Activated B cell treated with CpG ODN at 0.5 μM for 24 hours (primary cell): ENCODE measurements around the gene NLRC5. TPM values are rescaled to one million over a fixed set of nuclear protein-coding genes. Genes with fewer than 3 reads are reported as not detected.

Experiments used
- ATAC-seq: fragments of 200-7000 bp; cut with Tn5 transposase; one replicate; pipeline ENCODE4 v1.10.0; 2021; ENCODE audit warnings: low read depth, mild to moderate bottlenecking, moderate library complexity
- CTCF ChIA-PET: fragments of 350-600 bp; sonication (Branson Sonifier 250); formaldehyde crosslinking; loops from one replicate; lab custom pipeline; 2021; ENCODE audit warnings: antibody characterized with exemption; lab: Charles Lee
- POLR2A ChIA-PET: fragments of 350-600 bp; sonication (Branson Sonifier 250); formaldehyde crosslinking; loops from one replicate; lab custom pipeline; 2021; ENCODE audit warnings: antibody characterized with exemption; lab: Charles Lee
- DNase-seq: peaks from one replicate; pipeline ENCODE4 v3.0.0; 2022
- H3K27ac Mint-ChIP-seq: one replicate; pipeline ENCODE4 v1.8.0; 2020; ENCODE audit warnings: mixed read lengths
- H3K27me3 Mint-ChIP-seq: one replicate; pipeline ENCODE4 v1.8.0; 2021; ENCODE audit warnings: mixed read lengths
- H3K36me3 Mint-ChIP-seq: one replicate; pipeline ENCODE4 v1.8.0; 2021; ENCODE audit warnings: low read depth, mixed read lengths
- H3K4me1 Mint-ChIP-seq: one replicate; pipeline ENCODE4 v1.8.0; 2021; ENCODE audit warnings: mixed read lengths
- H3K4me3 Mint-ChIP-seq: one replicate; pipeline ENCODE4 v1.8.0; 2020; ENCODE audit warnings: mild to moderate bottlenecking, mixed read lengths
- H3K9me3 Mint-ChIP-seq: one replicate; pipeline ENCODE4 v1.8.0; 2020; ENCODE audit warnings: mixed read lengths
- CTCF ChIP-seq: fragments of 200-600 bp; IDR thresholded peaks from one replicate; pipeline ENCODE4 v1.8.0; 2022; ENCODE audit warnings: antibody characterized with exemption, mild to moderate bottlenecking
- intact Hi-C: fragments of 100-400 bp; cut with micrococcal nuclease; formaldehyde crosslinking; loops from one replicate; pipeline ENCODE4 v1.15.1; 2024
- total RNA-seq: library from RNA; stranded (reverse); gene quantifications from 2 replicates; pipeline ENCODE4 v1.2.3, GENCODE V29; 2022

Gene NLRC5
- total RNA-seq, 1 donor from 2014 or later, result 372 TPM

- H3K4me1 Mint-ChIP-seq, result peaks cover 8% of the 10 kb centered on the region
- H3K9me3 Mint-ChIP-seq, result no peaks in the 10 kb centered on the region
- intact Hi-C loops, result loop anchor here (1.0 to 5.0 kb wide), 5 partner anchors 43 to 332 kb away; no protein-coding TSS in a partner anchor
- H3K4me3 Mint-ChIP-seq, result no peak overlapping the region
- H3K27ac Mint-ChIP-seq, result no peak overlapping the region
- H3K36me3 Mint-ChIP-seq, result peaks cover 24% of the 10 kb centered on the region
- TF ChIP-seq CTCF, result no peak
- no peak for ATAC-seq
- CTCF ChIA-PET, result interaction anchor here (1.3 to 4.9 kb wide), 10 partner anchors 8 to 133 kb away, joined by 3 to 32 read pairs (median 6); partner anchors contain the start of genes CETP and CPNE2
- DNase-seq, result no peak
- POLR2A ChIA-PET, result interaction anchor here (1.0 kb wide), 1 partner anchor 152 kb away, joined by 3 read pairs; no protein-coding TSS in a partner anchor
- no peaks in the 10 kb centered on the region for H3K27me3 Mint-ChIP-seq
Observed at GRCh38 chr16:57084996-57085395, 95.6 kb downstream of the NLRC5 start.

- no peak for TF ChIP-seq CTCF
- H3K9me3 Mint-ChIP-seq, result no peaks in the 10 kb centered on the region
- peaks cover 8% of the 10 kb centered on the region for H3K27me3 Mint-ChIP-seq
- no peak for DNase-seq
- ATAC-seq, result no peak
- peaks cover 10% of the 10 kb centered on the region for H3K36me3 Mint-ChIP-seq
- peaks cover 16% of the 10 kb centered on the region for H3K4me1 Mint-ChIP-seq
- intact Hi-C loops, result no loop called here
- H3K4me3 Mint-ChIP-seq, result no peak overlapping the region
- ChIA-PET POLR2A (no interaction called here), CTCF (interaction anchor here (1.3 kb wide), 1 partner anchor 8 kb away, joined by 4 read pairs; no protein-coding TSS in a partner anchor)
- no peak overlapping the region for H3K27ac Mint-ChIP-seq
Observed at GRCh38 chr16:57087003-57087402, 97.6 kb downstream of the NLRC5 start.

- TF ChIP-seq CTCF, result no peak
- ChIA-PET CTCF (no interaction called here), POLR2A (interaction anchor here (0.7 kb wide), 1 partner anchor 857 kb away, joined by 4 read pairs; no protein-coding TSS in a partner anchor)
- no peaks in the 10 kb centered on the region for H3K36me3 Mint-ChIP-seq
- ATAC-seq, result no peak
- intact Hi-C loops, result no loop called here
- no peak overlapping the region for H3K4me3 Mint-ChIP-seq
- H3K9me3 Mint-ChIP-seq, result no peaks in the 10 kb centered on the region
- H3K27ac Mint-ChIP-seq, result no peak overlapping the region
- H3K27me3 Mint-ChIP-seq, result peaks cover 18% of the 10 kb centered on the region
- peaks cover 15% of the 10 kb centered on the region for H3K4me1 Mint-ChIP-seq
- DNase-seq, result no peak
Observed at GRCh38 chr16:57089406-57089805, 100.0 kb downstream of the NLRC5 start.

- ChIA-PET POLR2A (interaction anchor here (0.6 to 1.5 kb wide), 4 partner anchors 9 to 326 kb away, joined by 3 to 10 read pairs (median 4); partner anchors contain the start of genes PSME3IP1 and RSPRY1), CTCF (no interaction called here)
- no peak for ATAC-seq
- Mint-ChIP-seq H3K27me3 (peaks cover 22% of the 10 kb centered on the region), H3K4me1 (peaks cover 13% of the 10 kb centered on the region), H3K9me3 (no peaks in the 10 kb centered on the region), H3K27ac (no peak overlapping the region), H3K4me3 (peak overlapping the region; percentile 60), H3K36me3 (no peaks in the 10 kb centered on the region)
- no peak for DNase-seq
- intact Hi-C loops, result no loop called here
- no peak for TF ChIP-seq CTCF
Observed at GRCh38 chr16:57091200-57091974, 102.0 kb downstream of the NLRC5 start.
